Hypothalamus (tissue), 51 donors: ENCODE measurements around the gene RHOH.
A peak's percentile ranks its signal among the peaks of the same experiment; 100 is the strongest.
"Not testable (repeated sequence)": the region's sequence is repeated elsewhere in the genome, so short reads cannot be mapped to it uniquely, and the experiment has no call there.

Source experiments
- DNase-seq, 51 donors: peaks; one replicate each; lab custom pipeline; 2025; lab: John Stamatoyannopoulos, UW

Gene RHOH

GRCh38 chr4:40196724-40197281 is at the start of gene RHOH:
Gene RHOH (plus strand): TSS chr4:40197031. CDS start chr4:40243387, 46,356 bp downstream.
- no peak for DNase-seq

GRCh38 chr4:40147490-40147889 is 49.3 kb upstream of the RHOH start:
- DNase-seq = not testable (repeated sequence)

GRCh38 chr4:40149960-40150385 is 46.9 kb upstream of the RHOH start:
- peak in 14 of 51 donors; percentile 1 to 42 (median 16) for DNase-seq

- DNase-seq = no peak
These were observed 45.9 kb upstream of the RHOH start for GRCh38 chr4:40150932-40151331.

GRCh38 chr4:40152637-40153036 is 44.2 kb upstream of the RHOH start:
- no peak for DNase-seq

- no peak for DNase-seq
These were observed 39.4 kb upstream of the RHOH start for GRCh38 chr4:40157436-40157835.

GRCh38 chr4:40160258-40160657 is 36.6 kb upstream of the RHOH start:
- no peak for DNase-seq

GRCh38 chr4:40164459-40164858 is 32.4 kb upstream of the RHOH start:
- no peak for DNase-seq

- no peak for DNase-seq
These were observed 30.9 kb upstream of the RHOH start for GRCh38 chr4:40165916-40166315.

GRCh38 chr4:40168070-40168469 is 28.8 kb upstream of the RHOH start:
- no peak for DNase-seq

- no peak for DNase-seq
These were observed 26.2 kb upstream of the RHOH start for GRCh38 chr4:40170588-40170987.

GRCh38 chr4:40173470-40173875 is 23.4 kb upstream of the RHOH start:
- no peak for DNase-seq

- DNase-seq = no peak
These were observed 20.2 kb upstream of the RHOH start for GRCh38 chr4:40176602-40177001.

- no peak for DNase-seq
These were observed 19.2 kb upstream of the RHOH start for GRCh38 chr4:40177591-40177990.

GRCh38 chr4:40178672-40179071 is 18.2 kb upstream of the RHOH start:
- no peak for DNase-seq

- no peak for DNase-seq
These were observed 17.5 kb upstream of the RHOH start for GRCh38 chr4:40179360-40179759.

- DNase-seq = no peak
These were observed 16.5 kb upstream of the RHOH start for GRCh38 chr4:40180356-40180755.

GRCh38 chr4:40182001-40182400 is 14.8 kb upstream of the RHOH start:
- DNase-seq = peak in 1 of 51 donors; percentile 15

GRCh38 chr4:40182954-40183353 is 13.9 kb upstream of the RHOH start:
- DNase-seq = no peak

- no peak for DNase-seq
These were observed 13.0 kb upstream of the RHOH start for GRCh38 chr4:40183615-40184411.

- DNase-seq = no peak
These were observed 10.8 kb upstream of the RHOH start for GRCh38 chr4:40185830-40186664.

- no peak for DNase-seq
These were observed 10.2 kb upstream of the RHOH start for GRCh38 chr4:40186665-40187014.
